HepG2 (cell line): ENCODE measurements around the gene PAN3. TPM values are rescaled to one million over a fixed set of nuclear protein-coding genes. Genes with fewer than 3 reads are reported as not detected.

ENCODE experiments used
- ATAC-seq: fragments of 200-7000 bp; cut with Tn5 transposase; 3 replicates; pipeline ENCODE4 v1.9.1; 2020; ENCODE audit warnings: mild to moderate bottlenecking, moderate library complexity
- BruUV-seq: library from RNA; stranded (reverse); fragments of 400-500 nt; replicated peaks from 2 replicates; lab custom pipeline; 2021; lab: Mats Ljungman, UMichigan
- CTCF ChIA-PET: fragments of 300-600 bp; formaldehyde crosslinking; extraction: SDS; loops from one replicate; lab custom pipeline; 2021; ENCODE audit warnings: low total read pairs, inconsistent platforms, low intra/inter-chr PET ratio; lab: Yijun Ruan, JAX
- POLR2A ChIA-PET: fragments of 350-600 bp; sonication (Branson Sonifier 250); formaldehyde crosslinking; loops from one replicate; lab custom pipeline; 2020; ENCODE audit warnings: antibody characterized with exemption, inconsistent platforms; lab: Yijun Ruan, JAX
- DNase-seq: peaks from one replicate; pipeline ENCODE4 v3.0.0-alpha.2; 2015; ENCODE audit warnings: low spot score
- FAIRE-seq: peaks from 3 replicates; lab custom pipeline; 2011; peaks lifted over from hg19 to GRCh38; lab: Jason Lieb, UNC
- H2AFZ ChIP-seq: one replicate; pipeline ENCODE4 v1.6.1; 2011; ENCODE audit warnings: low read length, inconsistent platforms
- H3K27ac ChIP-seq: fragments of 300-600 bp; 3 replicates; pipeline ENCODE4 v1.8.0; 2011; ENCODE audit warnings: mixed run types, mild to moderate bottlenecking, mixed read lengths, low read length, inconsistent platforms; ENCODE audit not compliant: insufficient read depth; ENCODE audit errors: extremely low read length
- H3K27me3 ChIP-seq, 2 experiments: fragments of 200-600 bp in 1 of 2; 2 replicates in 1 of 2; 3 replicates in 1 of 2; pipeline versions ENCODE4 v1.6.0 to v1.8.0; 2011; ENCODE audit warnings: low read length in 2 of 2, mild to moderate bottlenecking in 2 of 2, moderate library complexity in 2 of 2, inconsistent platforms in 1 of 2; ENCODE audit not compliant: insufficient read depth in 2 of 2, control insufficient read depth in 1 of 2
- H3K36me3 ChIP-seq, 2 experiments: fragments of 200-600 bp in 1 of 2; replicated peaks in 1 of 2; 2 replicates in 1 of 2; 3 replicates in 1 of 2; pipeline versions ENCODE4 v1.5.1 to v1.8.0; 2011; ENCODE audit warnings: low read length in 2 of 2, inconsistent platforms in 1 of 2; ENCODE audit not compliant: insufficient read depth in 2 of 2, control insufficient read depth in 1 of 2
- H3K4me1 ChIP-seq: 2 replicates; pipeline ENCODE4 v1.5.1; 2012; ENCODE audit warnings: low read length, inconsistent platforms; ENCODE audit not compliant: insufficient read depth
- H3K4me2 ChIP-seq: 2 replicates; pipeline ENCODE4 v1.6.0; 2011; ENCODE audit warnings: low read depth, low read length, inconsistent platforms
- H3K4me3 ChIP-seq, 3 experiments: fragments of 200-600 bp in 1 of 3; sonication (generic), shearing (Covaris generic) in 1 of 3; replicated peaks in 1 of 3; 2 replicates each; pipeline ENCODE4 v1.5.1; 2011 to 2016; ENCODE audit warnings: low read length in 3 of 3, inconsistent platforms in 2 of 3, low read depth in 2 of 3, mild to moderate bottlenecking in 2 of 3, control low read depth in 1 of 3, mixed read lengths in 1 of 3; ENCODE audit not compliant: insufficient read depth in 1 of 3
- H3K79me2 ChIP-seq: one replicate; pipeline ENCODE4 v1.6.1; 2011; ENCODE audit warnings: low read length, inconsistent platforms; ENCODE audit not compliant: insufficient read depth
- H3K9ac ChIP-seq: 2 replicates; pipeline ENCODE4 v1.6.0; 2011; ENCODE audit warnings: mild to moderate bottlenecking, low read depth, low read length, inconsistent platforms; ENCODE audit not compliant: insufficient read depth
- H3K9me3 ChIP-seq: 2 replicates; pipeline ENCODE4 v1.5.1; 2012; ENCODE audit warnings: mild to moderate bottlenecking, low read length
- H4K20me1 ChIP-seq: 2 replicates; pipeline ENCODE4 v1.6.0; 2011; ENCODE audit warnings: inconsistent platforms, mild to moderate bottlenecking, low read length, moderate library complexity; ENCODE audit not compliant: insufficient read depth
- HNF1A ChIP-seq, 2 experiments: sonication (generic) in 1 of 2; formaldehyde crosslinking in 1 of 2; IDR thresholded peaks; 2 replicates each; pipeline versions ENCODE4 v1.4.0 to v1.6.1; 2016 to 2020; ENCODE audit warnings: borderline replicate concordance in 1 of 2, low read depth in 1 of 2, mild to moderate bottlenecking in 1 of 2, missing genetic modification reagents in 1 of 2
- IRF1 ChIP-seq: sonication (generic); formaldehyde crosslinking; IDR thresholded peaks from 2 replicates; pipeline ENCODE4 v1.4.0; 2020; ENCODE audit warnings: low read depth, mild to moderate bottlenecking, missing genetic modification reagents
- ZNF17 ChIP-seq: sonication (generic); formaldehyde crosslinking; IDR thresholded peaks from 2 replicates; pipeline ENCODE4 v1.5.0; 2020; ENCODE audit warnings: mild to moderate bottlenecking, missing genetic modification reagents
- ZNF234 ChIP-seq: sonication (generic); formaldehyde crosslinking; conservative IDR thresholded peaks from 2 replicates; pipeline ENCODE4 v1.5.1; 2020; ENCODE audit warnings: mild to moderate bottlenecking, missing genetic modification reagents
- ZNF678 ChIP-seq: sonication (generic); formaldehyde crosslinking; IDR thresholded peaks from 2 replicates; pipeline ENCODE4 v1.4.0; 2020; ENCODE audit warnings: mild to moderate bottlenecking, missing genetic modification reagents
- ZNF7 ChIP-seq: IDR thresholded peaks from 2 replicates; pipeline ENCODE4 v1.6.1; 2016; ENCODE audit warnings: missing biosample characterization, missing genetic modification reagents
- WGBS: methylation state at CpG from one replicate; pipeline ENCODE4 v1.1.6; 2017; ENCODE audit warnings: low lambda C conversion rate; 5-methylcytosine and 5-hydroxymethylcytosine counted together
- in situ Hi-C: cut with HindIII; loops from 2 replicates; pipeline ENCODE4 v1.10.0; 2017; ENCODE audit warnings: low pct_unique_long_range_greater_than_20kb; ENCODE audit not compliant: extremely low pct_ligation_motif_present
- intact Hi-C: fragments of 100-400 bp; cut with micrococcal nuclease; formaldehyde crosslinking; loops from one replicate; pipeline ENCODE4 v1.10.0; 2022; ENCODE audit not compliant: unreplicated experiment
- polyA plus RNA-seq, 8 experiments: library from polyadenylated mRNA; depleted of rRNA in 3 of 8; stranded (reverse) in 7 of 8; unstranded in 1 of 8; fragments of >200 nt; fragmentation: Illumina TruSeq in 4 of 8; extraction: Trizol in 4 of 8; gene quantifications; 2 replicates each; pipeline versions ENCODE4 v1.2.1 to v1.2.3, GENCODE V29; 2011 to 2016; ENCODE audit warnings: low read depth in 4 of 8, missing spikeins in 1 of 8, mixed read lengths in 1 of 8; ENCODE audit not compliant: insufficient read depth in 1 of 8
- total RNA-seq, 5 experiments: library from RNA; depleted of rRNA; stranded (reverse); fragments of >200 nt; fragmentation: Illumina TruSeq; extraction: Trizol; gene quantifications; 2 replicates each; pipeline ENCODE4 v1.2.3, GENCODE V29; 2016; ENCODE audit warnings: low read depth in 1 of 5

The PAN3 gene
- total and polyA plus RNA-seq, 2 of the 13 experiments (the other 11 are each of a cell fraction or from before 2014, with no cell fraction given), result 9.7 to 10.6 TPM

- ChIA-PET CTCF (no interaction called here), POLR2A (no interaction called here)
- 34% methylated on average over 5 of the region's 6 CpGs for WGBS
Measured at GRCh38 chr13:28338742-28339141, 200.4 kb downstream of the PAN3 start.

More at GRCh38 chr13:28338742-28339141, 200.4 kb downstream of the PAN3 start:
- TF ChIP-seq ZNF7 (CRISPR knock-in tag) (peak; percentile 62; the same call in 1 of the 2 replicates), ZNF678 (CRISPR knock-in tag) (no peak), ZNF234 (CRISPR knock-in tag) (no peak), IRF1 (no peak), HNF1A (IDR thresholded peaks at IDR 0.05; ENCODE audit: low read depth) (no peak), HNF1A (CRISPR knock-in tag; IDR thresholded peaks at IDR 0.05; ENCODE audit: borderline replicate concordance) (no peak), ZNF17 (CRISPR knock-in tag) (no peak)
- TF ChIP-seq, all 625 proteins: peak for 1
- no peak overlapping the region for H3K4me3 ChIP-seq
- no peak overlapping the region for H3K27ac ChIP-seq
- H3K4me2 ChIP-seq, result no peak overlapping the region
- BruUV-seq, result no TSS peak
- H3K27me3 ChIP-seq, result peaks cover 0 to 1% of the 10 kb centered on the region in 2 experiments; a peak in 1 of 5 replicates
- no peaks in the 10 kb centered on the region for H3K79me2 ChIP-seq
- DNase-seq (no peak), ATAC-seq (no peak), FAIRE-seq (no peak)
- H3K4me1 ChIP-seq, result no peaks in the 10 kb centered on the region
- no peak overlapping the region for H2AFZ ChIP-seq
- H3K9me3 ChIP-seq, result no peaks in the 10 kb centered on the region
- H3K9ac ChIP-seq, result no peak overlapping the region
- in situ Hi-C loops, result no loop called here
- H4K20me1 ChIP-seq, result no peaks in the 10 kb centered on the region
- no peaks in the 10 kb centered on the region for H3K36me3 ChIP-seq
- intact Hi-C loops, result no loop called here
